HepG2 (cell line): ENCODE results near the gene C20orf204. TPM values are rescaled to one million over a fixed set of nuclear protein-coding genes. Genes with fewer than 3 reads are reported as not detected.

ENCODE experiments used
- HIC2 ChIP-seq: sonication (generic); formaldehyde crosslinking; IDR thresholded peaks from 2 replicates; pipeline ENCODE4 v1.9.0; 2022; ENCODE audit warnings: low read depth, missing genetic modification reagents
- HNF1B ChIP-seq: sonication (generic); formaldehyde crosslinking; IDR thresholded peaks from 2 replicates; pipeline ENCODE4 v1.5.1; 2020; ENCODE audit warnings: mild to moderate bottlenecking, moderate library complexity, missing genetic modification reagents
- HNF4G ChIP-seq, 2 experiments: sonication (generic) in 1 of 2; formaldehyde crosslinking in 1 of 2; IDR thresholded peaks; 2 replicates each; pipeline versions ENCODE4 v1.4.0 to v1.6.1; 2011 to 2020; ENCODE audit warnings: borderline replicate concordance in 2 of 2, low read depth in 2 of 2, mild to moderate bottlenecking in 2 of 2, low read length in 1 of 2, missing genetic modification reagents in 1 of 2, moderate library complexity in 1 of 2
- IRF9 ChIP-seq: sonication (generic); formaldehyde crosslinking; IDR thresholded peaks from 2 replicates; pipeline ENCODE4 v1.8.0; 2022; ENCODE audit warnings: missing genetic modification reagents, mild to moderate bottlenecking, borderline replicate concordance
- KMT2A ChIP-seq: sonication (generic); formaldehyde crosslinking; IDR thresholded peaks from 2 replicates; pipeline ENCODE4 v1.4.0; 2020; ENCODE audit warnings: missing genetic modification reagents
- MAFG ChIP-seq: sonication (generic); formaldehyde crosslinking; IDR thresholded peaks from 2 replicates; pipeline ENCODE4 v1.5.1; 2020; ENCODE audit warnings: mild to moderate bottlenecking, missing genetic modification reagents
- MED13 ChIP-seq: sonication (generic); formaldehyde crosslinking; IDR thresholded peaks from 2 replicates; pipeline ENCODE4 v1.5.0; 2020; ENCODE audit warnings: missing genetic modification reagents
- MEIS2 ChIP-seq: sonication (generic); formaldehyde crosslinking; IDR thresholded peaks from 2 replicates; pipeline ENCODE4 v1.9.0; 2021; ENCODE audit warnings: mild to moderate bottlenecking, missing genetic modification reagents
- NFYB ChIP-seq: sonication (generic); formaldehyde crosslinking; IDR thresholded peaks from 2 replicates; pipeline ENCODE4 v1.4.0; 2020; ENCODE audit warnings: missing genetic modification reagents
- PBX3 ChIP-seq: sonication (generic); formaldehyde crosslinking; IDR thresholded peaks from 2 replicates; pipeline ENCODE4 v1.8.1; 2023; ENCODE audit warnings: missing genetic modification reagents, inconsistent platforms, borderline replicate concordance
- RNF219 ChIP-seq: sonication (generic); formaldehyde crosslinking; IDR thresholded peaks from 2 replicates; pipeline ENCODE4 v1.5.0; 2020; ENCODE audit warnings: mild to moderate bottlenecking, missing genetic modification reagents
- SPEN ChIP-seq: sonication (generic); formaldehyde crosslinking; IDR thresholded peaks from 2 replicates; pipeline ENCODE4 v1.5.1; 2020; ENCODE audit warnings: low read depth, mild to moderate bottlenecking, missing genetic modification reagents
- TCF7 ChIP-seq: sonication (generic); IDR thresholded peaks from 2 replicates; pipeline ENCODE4 v1.6.1; 2016; ENCODE audit warnings: antibody characterized with exemption, low read depth
- ZBTB7A ChIP-seq: sonication (generic); formaldehyde crosslinking; IDR thresholded peaks from 2 replicates; pipeline ENCODE4 v1.8.0; 2022; ENCODE audit warnings: mild to moderate bottlenecking, missing genetic modification reagents
- ZNF232 ChIP-seq: sonication (generic); formaldehyde crosslinking; IDR thresholded peaks from 2 replicates; pipeline ENCODE4 v1.4.0; 2020; ENCODE audit warnings: missing genetic modification reagents, borderline replicate concordance
- ZNF710 ChIP-seq: sonication (generic); formaldehyde crosslinking; IDR thresholded peaks from 2 replicates; pipeline ENCODE4 v1.5.0; 2020; ENCODE audit warnings: mild to moderate bottlenecking, missing genetic modification reagents, borderline replicate concordance
- ZNF772 ChIP-seq: sonication (generic); formaldehyde crosslinking; IDR thresholded peaks from 2 replicates; pipeline ENCODE4 v1.5.0; 2020; ENCODE audit warnings: mild to moderate bottlenecking, missing genetic modification reagents
- polyA plus RNA-seq, 8 experiments: library from polyadenylated mRNA; depleted of rRNA in 3 of 8; stranded (reverse) in 7 of 8; unstranded in 1 of 8; fragments of >200 nt; fragmentation: Illumina TruSeq in 4 of 8; extraction: Trizol in 4 of 8; gene quantifications; 2 replicates each; pipeline versions ENCODE4 v1.2.1 to v1.2.3, GENCODE V29; 2011 to 2016; ENCODE audit warnings: low read depth in 4 of 8, missing spikeins in 1 of 8, mixed read lengths in 1 of 8; ENCODE audit not compliant: insufficient read depth in 1 of 8
- total RNA-seq, 5 experiments: library from RNA; depleted of rRNA; stranded (reverse); fragments of >200 nt; fragmentation: Illumina TruSeq; extraction: Trizol; gene quantifications; 2 replicates each; pipeline ENCODE4 v1.2.3, GENCODE V29; 2016; ENCODE audit warnings: low read depth in 1 of 5

The C20orf204 gene
- total and polyA plus RNA-seq, 2 of the 13 experiments (the other 11 are each of a cell fraction or from before 2014, with no cell fraction given), result 22.1 to 80.0 TPM

GRCh38 chr20:64053841-64054661 is 18.1 kb downstream of the C20orf204 start (continued):
- TF ChIP-seq ZBTB7A (CRISPR knock-in tag), result peak; percentile 93
- 0 out of 2 replicates have a peak, but pooled peaks have one; percentile 6 for TF ChIP-seq NFYB (CRISPR knock-in tag)
- peak; percentile 95 for TF ChIP-seq HIC2
- peak; percentile 68 for TF ChIP-seq ZNF710 (CRISPR knock-in tag)
- peak; percentile 62; the same call in 1 of the 2 replicates for TF ChIP-seq KMT2A (CRISPR knock-in tag)
- TF ChIP-seq ZNF232 (CRISPR knock-in tag), result peak; percentile 88; the same call in 1 of the 2 replicates
- TF ChIP-seq IRF9 (CRISPR knock-in tag), result peak; percentile 69; the same call in 1 of the 2 replicates
- peak; percentile 80 for TF ChIP-seq ZNF772
- no peak for TF ChIP-seq MAFG (CRISPR knock-in tag)
- TF ChIP-seq MED13 (CRISPR knock-in tag), result peak; percentile 65; the same call in 1 of the 2 replicates
- peak; percentile 51 for TF ChIP-seq HNF4G (IDR thresholded peaks at IDR 0.05; ENCODE audit: borderline replicate concordance, low read depth, low read length)
- TF ChIP-seq HNF4G (CRISPR knock-in tag; IDR thresholded peaks at IDR 0.05; ENCODE audit: borderline replicate concordance, low read depth), result no peak; the same call in 1 of the 2 replicates
- peak; percentile 81 for TF ChIP-seq MEIS2 (CRISPR knock-in tag)
- TF ChIP-seq PBX3 (CRISPR knock-in tag), result no peak
- no peak for TF ChIP-seq TCF7
- peak; percentile 81; the same call in 1 of the 2 replicates for TF ChIP-seq HNF1B (CRISPR knock-in tag)
- no peak for TF ChIP-seq RNF219 (CRISPR knock-in tag)
- peak; percentile 79; the same call in 1 of the 2 replicates for TF ChIP-seq SPEN (CRISPR knock-in tag)
